Ishikawa (cell line): ENCODE measurements around the gene CSPG5.

ENCODE experiments used
- CEBPB ChIP-seq: IDR thresholded peaks from 2 replicates; pipeline ENCODE4 v1.6.1; 2012
- CREB1 ChIP-seq: IDR thresholded peaks from 2 replicates; pipeline ENCODE4 v1.6.1; 2012; ENCODE audit warnings: low read depth
- EGR1 ChIP-seq: IDR thresholded peaks from 2 replicates; pipeline ENCODE4 v1.6.1; 2012
- EP300 ChIP-seq: IDR thresholded peaks from 2 replicates; pipeline ENCODE4 v1.6.1; 2012; ENCODE audit warnings: borderline replicate concordance
- FOXM1 ChIP-seq: IDR thresholded peaks from 2 replicates; pipeline ENCODE4 v1.6.1; 2012; ENCODE audit warnings: low read depth, borderline replicate concordance
- NFIC ChIP-seq: IDR thresholded peaks from 2 replicates; pipeline ENCODE4 v1.6.1; 2012
- RAD21 ChIP-seq: IDR thresholded peaks from 2 replicates; pipeline ENCODE4 v1.6.1; 2012; ENCODE audit warnings: low read depth
- TAF1 ChIP-seq: IDR thresholded peaks from 2 replicates; pipeline ENCODE4 v1.6.1; 2012; ENCODE audit warnings: low read depth, mild to moderate bottlenecking
- TCF12 ChIP-seq: IDR thresholded peaks from 2 replicates; pipeline ENCODE4 v1.6.1; 2012; ENCODE audit warnings: low read depth
- TEAD4 ChIP-seq: IDR thresholded peaks from 2 replicates; pipeline ENCODE4 v1.6.1; 2012
- YY1 ChIP-seq: IDR thresholded peaks from 2 replicates; pipeline ENCODE4 v1.6.1; 2012; ENCODE audit warnings: low read depth
- ZBTB7A ChIP-seq: IDR thresholded peaks from 2 replicates; pipeline ENCODE4 v1.6.1; 2012; ENCODE audit warnings: low read depth
- TF ChIP-seq, protein P1 (sequence below): IDR thresholded peaks from 2 replicates; pipeline ENCODE4 v1.6.1; 2012
- TF ChIP-seq, protein P2 (sequence below): IDR thresholded peaks from 2 replicates; pipeline ENCODE4 v1.6.1; 2012; ENCODE audit warnings: low read depth, mild to moderate bottlenecking
- TF ChIP-seq, protein P3 (sequence below): IDR thresholded peaks from 2 replicates; pipeline ENCODE4 v1.6.1; 2012

Gene CSPG5

DNA sequence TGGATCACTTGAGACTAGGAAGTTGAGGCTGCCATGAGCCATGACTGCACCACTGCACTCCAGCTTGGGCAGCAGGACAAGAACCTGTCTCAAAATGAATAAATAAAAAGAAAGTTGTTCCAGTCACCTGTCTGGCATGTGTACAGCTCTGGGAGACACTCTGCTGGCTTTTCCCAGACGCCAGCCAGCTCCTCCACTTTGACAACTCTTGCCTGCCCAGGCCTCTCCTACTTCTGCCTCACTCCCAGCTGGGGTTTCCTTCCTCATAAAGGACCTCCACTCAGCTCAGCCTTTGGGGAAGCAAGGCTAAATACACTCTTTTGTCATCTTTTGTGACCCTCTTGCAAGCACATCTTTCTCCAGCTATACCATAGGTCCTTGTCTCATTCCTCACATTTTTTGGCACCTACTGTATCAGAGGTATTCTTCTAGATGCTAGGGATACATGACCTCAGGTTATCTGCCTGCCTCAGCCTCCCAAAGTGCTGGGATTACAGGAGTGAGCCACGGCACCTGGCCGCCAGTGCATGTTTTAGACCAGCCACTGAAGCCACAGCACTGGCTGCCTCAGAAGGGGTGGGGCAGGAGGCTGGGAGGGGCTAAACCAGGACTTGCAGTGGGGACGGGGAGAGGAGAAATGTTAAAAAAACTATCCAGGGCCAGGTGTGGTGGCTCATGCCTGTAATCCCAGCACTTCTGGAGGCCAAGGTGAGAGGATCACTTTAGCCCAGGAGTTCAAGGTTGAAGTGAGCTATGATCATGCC, 55.2 kb downstream of the CSPG5 start:
- no peak for TF ChIP-seq CREB1
- TF ChIP-seq, protein P1, sequence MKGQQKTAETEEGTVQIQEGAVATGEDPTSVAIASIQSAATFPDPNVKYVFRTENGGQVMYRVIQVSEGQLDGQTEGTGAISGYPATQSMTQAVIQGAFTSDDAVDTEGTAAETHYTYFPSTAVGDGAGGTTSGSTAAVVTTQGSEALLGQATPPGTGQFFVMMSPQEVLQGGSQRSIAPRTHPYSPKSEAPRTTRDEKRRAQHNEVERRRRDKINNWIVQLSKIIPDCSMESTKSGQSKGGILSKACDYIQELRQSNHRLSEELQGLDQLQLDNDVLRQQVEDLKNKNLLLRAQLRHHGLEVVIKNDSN, result no peak
- TF ChIP-seq EP300, result no peak
- no peak for TF ChIP-seq TAF1
- no peak for TF ChIP-seq YY1
- TF ChIP-seq TEAD4, result no peak
- TF ChIP-seq RAD21, result no peak
- no peak for TF ChIP-seq FOXM1
- no peak for TF ChIP-seq EGR1
- no peak for TF ChIP-seq TCF12
- no peak for TF ChIP-seq ZBTB7A
- TF ChIP-seq, protein P2, sequence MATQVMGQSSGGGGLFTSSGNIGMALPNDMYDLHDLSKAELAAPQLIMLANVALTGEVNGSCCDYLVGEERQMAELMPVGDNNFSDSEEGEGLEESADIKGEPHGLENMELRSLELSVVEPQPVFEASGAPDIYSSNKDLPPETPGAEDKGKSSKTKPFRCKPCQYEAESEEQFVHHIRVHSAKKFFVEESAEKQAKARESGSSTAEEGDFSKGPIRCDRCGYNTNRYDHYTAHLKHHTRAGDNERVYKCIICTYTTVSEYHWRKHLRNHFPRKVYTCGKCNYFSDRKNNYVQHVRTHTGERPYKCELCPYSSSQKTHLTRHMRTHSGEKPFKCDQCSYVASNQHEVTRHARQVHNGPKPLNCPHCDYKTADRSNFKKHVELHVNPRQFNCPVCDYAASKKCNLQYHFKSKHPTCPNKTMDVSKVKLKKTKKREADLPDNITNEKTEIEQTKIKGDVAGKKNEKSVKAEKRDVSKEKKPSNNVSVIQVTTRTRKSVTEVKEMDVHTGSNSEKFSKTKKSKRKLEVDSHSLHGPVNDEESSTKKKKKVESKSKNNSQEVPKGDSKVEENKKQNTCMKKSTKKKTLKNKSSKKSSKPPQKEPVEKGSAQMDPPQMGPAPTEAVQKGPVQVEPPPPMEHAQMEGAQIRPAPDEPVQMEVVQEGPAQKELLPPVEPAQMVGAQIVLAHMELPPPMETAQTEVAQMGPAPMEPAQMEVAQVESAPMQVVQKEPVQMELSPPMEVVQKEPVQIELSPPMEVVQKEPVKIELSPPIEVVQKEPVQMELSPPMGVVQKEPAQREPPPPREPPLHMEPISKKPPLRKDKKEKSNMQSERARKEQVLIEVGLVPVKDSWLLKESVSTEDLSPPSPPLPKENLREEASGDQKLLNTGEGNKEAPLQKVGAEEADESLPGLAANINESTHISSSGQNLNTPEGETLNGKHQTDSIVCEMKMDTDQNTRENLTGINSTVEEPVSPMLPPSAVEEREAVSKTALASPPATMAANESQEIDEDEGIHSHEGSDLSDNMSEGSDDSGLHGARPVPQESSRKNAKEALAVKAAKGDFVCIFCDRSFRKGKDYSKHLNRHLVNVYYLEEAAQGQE, result no peak
- TF ChIP-seq, protein P3, sequence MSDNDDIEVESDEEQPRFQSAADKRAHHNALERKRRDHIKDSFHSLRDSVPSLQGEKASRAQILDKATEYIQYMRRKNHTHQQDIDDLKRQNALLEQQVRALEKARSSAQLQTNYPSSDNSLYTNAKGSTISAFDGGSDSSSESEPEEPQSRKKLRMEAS, result no peak
- TF ChIP-seq NFIC, result no peak
- TF ChIP-seq CEBPB, result no peak

DNA sequence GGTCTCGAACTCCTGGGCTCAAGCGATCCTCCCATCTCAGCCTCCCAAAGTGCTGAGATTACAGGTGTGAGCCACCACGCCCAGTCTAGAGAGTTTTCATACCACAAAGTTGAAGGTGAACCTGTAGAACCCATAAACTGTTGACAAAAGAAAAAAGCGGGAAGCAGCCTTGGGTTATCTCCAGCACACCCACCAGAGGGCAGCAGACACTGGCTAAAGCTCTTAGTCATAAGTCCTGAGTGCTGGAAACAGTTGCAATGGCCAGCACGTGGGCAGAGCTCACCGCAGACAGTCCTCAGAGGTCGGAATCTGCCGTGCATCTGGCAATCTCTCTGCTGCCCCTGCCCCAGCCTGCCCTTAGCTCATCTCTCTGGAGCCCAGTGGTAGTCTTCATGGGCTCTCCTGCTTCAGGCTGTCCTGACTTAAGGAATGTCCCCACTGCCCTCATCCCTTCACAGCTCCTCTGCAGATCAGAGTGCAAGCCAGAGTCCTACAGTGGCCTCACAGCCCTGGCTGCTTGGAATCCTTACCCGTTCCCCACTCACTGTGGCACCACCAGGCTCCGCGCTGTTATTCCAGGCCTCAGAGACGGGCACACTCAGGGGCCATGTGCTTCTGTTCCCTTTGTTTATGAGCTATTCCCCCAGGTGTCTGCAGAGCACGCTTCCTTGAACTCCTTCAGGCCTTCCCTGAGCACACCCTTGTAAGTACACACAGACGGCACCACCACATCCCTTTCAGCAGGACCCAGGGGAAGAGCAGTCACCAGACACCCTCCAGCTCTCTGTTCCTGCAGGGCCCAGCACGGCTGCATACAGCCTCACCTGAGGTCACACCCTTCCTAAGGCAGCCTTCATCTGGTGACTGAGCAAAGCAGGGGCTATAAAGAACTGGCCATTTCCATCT, 56.3 kb downstream of the CSPG5 start:
- TF ChIP-seq FOXM1 (no peak), TCF12 (no peak), TEAD4 (no peak), CREB1 (no peak), TAF1 (no peak), RAD21 (peak; percentile 100), EP300 (no peak), YY1 (no peak), ZBTB7A (no peak), NFIC (no peak)
- TF ChIP-seq, protein P3, result peak; percentile 99
- TF ChIP-seq, protein P1, result peak; percentile 84

DNA sequence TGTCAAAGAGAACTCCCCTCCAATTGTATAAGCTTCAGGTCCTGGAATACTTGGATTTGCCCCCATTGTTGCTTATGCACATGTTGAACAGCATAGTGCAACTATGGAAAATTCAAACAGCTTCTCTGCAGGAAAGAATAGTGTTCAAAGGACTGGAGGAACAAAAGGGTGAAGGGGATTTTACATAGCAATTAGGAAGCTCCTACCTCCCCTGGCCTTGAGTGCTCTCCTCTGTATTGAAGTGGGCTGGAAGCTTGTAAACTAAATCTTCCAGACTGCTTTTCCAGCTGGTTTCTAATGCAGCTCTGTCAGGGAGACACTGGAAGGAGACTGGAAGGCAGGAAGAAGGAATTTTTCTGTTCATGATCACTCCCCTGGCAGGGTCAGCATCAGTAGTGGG, 57.9 kb downstream of the CSPG5 start:
- TF ChIP-seq, protein P1, result no peak
- TF ChIP-seq, protein P2, result no peak
- TF ChIP-seq YY1, result no peak
- no peak for TF ChIP-seq EP300
- no peak for TF ChIP-seq RAD21
- TF ChIP-seq CEBPB, result no peak
- TF ChIP-seq NFIC, result no peak
- no peak for TF ChIP-seq FOXM1
- no peak for TF ChIP-seq ZBTB7A
- no peak for TF ChIP-seq TAF1
- TF ChIP-seq, protein P3, result no peak
- no peak for TF ChIP-seq CREB1
- no peak for TF ChIP-seq TCF12
- no peak for TF ChIP-seq TEAD4
- TF ChIP-seq EGR1, result no peak

DNA sequence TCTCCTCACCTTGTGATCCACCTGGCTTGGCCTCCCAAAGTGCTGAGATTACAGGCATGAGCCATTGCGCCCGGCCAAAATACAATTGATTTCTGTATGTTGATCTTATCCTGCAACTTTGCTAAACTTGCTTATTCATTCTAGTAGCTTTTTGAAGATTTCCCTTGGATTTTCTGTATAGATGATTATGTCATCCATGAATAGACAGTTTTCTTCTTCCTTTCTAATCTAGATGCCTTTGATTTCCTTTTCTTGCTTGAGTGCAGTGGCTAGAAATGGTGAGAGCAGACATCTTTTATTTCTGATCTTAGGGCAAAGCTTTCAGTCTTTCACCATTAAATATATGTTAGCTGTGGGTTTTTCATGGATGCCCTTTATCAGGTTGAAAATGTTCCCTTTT, 60.7 kb downstream of the CSPG5 start:
- TF ChIP-seq TCF12 (no peak), YY1 (no peak), ZBTB7A (no peak)
- TF ChIP-seq, protein P3, result no peak
